Measurements from ENCODE around the gene TFCP2. TPM values are rescaled to one million over a fixed set of nuclear protein-coding genes. Genes with fewer than 3 reads are reported as not detected.

Gene TFCP2
- total RNA-seq, 1 donor from 2014 or later: 22.4 TPM

DNA sequence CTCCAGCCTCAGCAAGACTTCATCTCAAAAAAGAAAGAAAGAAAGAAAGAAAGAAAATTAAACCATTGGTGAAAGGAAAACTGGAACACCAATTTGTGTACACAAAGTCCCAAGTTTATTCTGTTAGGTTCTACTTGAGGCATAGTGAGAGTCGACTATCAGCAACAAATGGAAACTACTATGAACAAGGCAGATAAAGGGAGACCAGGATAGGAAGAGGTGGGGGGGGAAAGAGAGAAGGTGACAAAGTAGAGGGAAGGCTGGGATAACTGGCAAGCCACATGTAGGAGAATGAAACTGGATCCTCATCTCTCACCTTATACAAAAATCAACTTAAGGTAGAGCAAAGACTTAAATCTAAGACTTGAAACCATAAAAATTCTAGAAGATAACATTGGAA lies 25.6 kb downstream of the TFCP2 start:
- FAIRE-seq (no peak), DNase-seq (ENCODE audit: low read depth) (no peak)
- Histone ChIP-seq H3K9ac (ENCODE audit: low read length) (no peak overlapping the region), H3K4me2 (ENCODE audit: low read length) (no peak overlapping the region), H3K27ac (ENCODE audit: low read depth, low read length) (no peak overlapping the region), H3K4me3 (ENCODE audit: insufficient read depth, low read depth, low read length) (no peak overlapping the region), H3K79me2 (ENCODE audit: insufficient read depth, low read length) (peaks cover 57% of the 10 kb centered on the region), H2AFZ (ENCODE audit: low read depth, low read length) (no peak overlapping the region), H3K36me3 (ENCODE audit: insufficient read depth, low read length) (no peaks in the 10 kb centered on the region), H3K9me3 (ENCODE audit: insufficient read depth, low read depth, low read length) (no peaks in the 10 kb centered on the region), H3K4me1 (ENCODE audit: insufficient read depth, low read length) (no peaks in the 10 kb centered on the region), H3K27me3 (ENCODE audit: insufficient read depth, low read length) (no peaks in the 10 kb centered on the region), H4K20me1 (ENCODE audit: insufficient read depth, low read length) (peaks cover 51% of the 10 kb centered on the region)
- Mint-ChIP-seq H3K27me3 (ENCODE audit: low read depth, unreplicated experiment) (no peaks in the 10 kb centered on the region), H3K36me3 (ENCODE audit: low read depth, unreplicated experiment) (peaks cover 4% of the 10 kb centered on the region), H3K9me3 (ENCODE audit: unreplicated experiment) (no peaks in the 10 kb centered on the region), H3K4me3 (ENCODE audit: unreplicated experiment) (no peak overlapping the region), H3K27ac (ENCODE audit: unreplicated experiment) (no peak overlapping the region), H3K4me1 (ENCODE audit: low read depth, unreplicated experiment) (no peaks in the 10 kb centered on the region)
- TF ChIP-seq, protein P1, sequence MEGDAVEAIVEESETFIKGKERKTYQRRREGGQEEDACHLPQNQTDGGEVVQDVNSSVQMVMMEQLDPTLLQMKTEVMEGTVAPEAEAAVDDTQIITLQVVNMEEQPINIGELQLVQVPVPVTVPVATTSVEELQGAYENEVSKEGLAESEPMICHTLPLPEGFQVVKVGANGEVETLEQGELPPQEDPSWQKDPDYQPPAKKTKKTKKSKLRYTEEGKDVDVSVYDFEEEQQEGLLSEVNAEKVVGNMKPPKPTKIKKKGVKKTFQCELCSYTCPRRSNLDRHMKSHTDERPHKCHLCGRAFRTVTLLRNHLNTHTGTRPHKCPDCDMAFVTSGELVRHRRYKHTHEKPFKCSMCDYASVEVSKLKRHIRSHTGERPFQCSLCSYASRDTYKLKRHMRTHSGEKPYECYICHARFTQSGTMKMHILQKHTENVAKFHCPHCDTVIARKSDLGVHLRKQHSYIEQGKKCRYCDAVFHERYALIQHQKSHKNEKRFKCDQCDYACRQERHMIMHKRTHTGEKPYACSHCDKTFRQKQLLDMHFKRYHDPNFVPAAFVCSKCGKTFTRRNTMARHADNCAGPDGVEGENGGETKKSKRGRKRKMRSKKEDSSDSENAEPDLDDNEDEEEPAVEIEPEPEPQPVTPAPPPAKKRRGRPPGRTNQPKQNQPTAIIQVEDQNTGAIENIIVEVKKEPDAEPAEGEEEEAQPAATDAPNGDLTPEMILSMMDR (IDR thresholded peaks at IDR 0.05; ENCODE audit: insufficient read depth, low read depth, low read length): no peak
- no peak for TF ChIP-seq EZH2 (IDR thresholded peaks at IDR 0.05; ENCODE audit: insufficient read depth, low read length)

DNA sequence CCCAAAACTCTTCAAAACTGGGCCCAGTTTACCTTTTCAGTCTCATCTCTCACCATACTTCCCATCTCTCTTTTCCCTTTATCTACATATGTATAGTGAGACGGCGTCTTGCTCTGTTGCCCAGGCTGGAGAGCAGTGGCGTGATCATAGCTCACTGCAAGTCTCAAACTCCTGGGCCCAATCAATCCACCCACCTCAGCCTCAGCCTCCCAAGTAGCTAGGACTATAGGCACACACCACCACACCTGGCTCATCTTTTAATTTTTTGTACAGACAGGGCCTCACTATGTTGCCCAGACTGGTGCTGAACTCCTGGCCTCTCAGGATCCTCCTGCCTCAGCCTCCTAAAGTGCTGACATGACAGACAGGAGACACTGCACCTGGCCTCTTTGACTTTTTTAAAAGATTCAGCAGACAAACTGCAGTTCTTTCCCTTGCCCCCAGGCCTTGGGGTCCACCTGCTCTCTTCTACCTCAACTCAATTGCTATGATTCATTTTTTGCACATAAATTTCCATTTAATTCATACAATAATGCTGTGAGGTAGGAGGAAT lies 33.6 kb downstream of the TFCP2 start:
- no peak for TF ChIP-seq EZH2 (IDR thresholded peaks at IDR 0.05; ENCODE audit: insufficient read depth, low read length)
- TF ChIP-seq, protein P1 (IDR thresholded peaks at IDR 0.05; ENCODE audit: insufficient read depth, low read depth, low read length): no peak
- Histone ChIP-seq H3K27ac (ENCODE audit: low read depth, low read length) (no peak overlapping the region), H3K79me2 (ENCODE audit: insufficient read depth, low read length) (peaks cover 29% of the 10 kb centered on the region), H3K27me3 (ENCODE audit: insufficient read depth, low read length) (no peaks in the 10 kb centered on the region), H2AFZ (ENCODE audit: low read depth, low read length) (no peak overlapping the region), H3K4me3 (ENCODE audit: insufficient read depth, low read depth, low read length) (no peak overlapping the region), H4K20me1 (ENCODE audit: insufficient read depth, low read length) (peaks cover 27% of the 10 kb centered on the region), H3K9me3 (ENCODE audit: insufficient read depth, low read depth, low read length) (no peaks in the 10 kb centered on the region), H3K9ac (ENCODE audit: low read length) (no peak overlapping the region), H3K36me3 (ENCODE audit: insufficient read depth, low read length) (no peaks in the 10 kb centered on the region), H3K4me2 (ENCODE audit: low read length) (no peak overlapping the region), H3K4me1 (ENCODE audit: insufficient read depth, low read length) (no peaks in the 10 kb centered on the region)
- H3K4me3 Mint-ChIP-seq (ENCODE audit: unreplicated experiment): no peak overlapping the region
- DNase-seq (ENCODE audit: low read depth): no peak
- H3K27ac Mint-ChIP-seq (ENCODE audit: unreplicated experiment): no peak overlapping the region
- no peaks in the 10 kb centered on the region for H3K27me3 Mint-ChIP-seq (ENCODE audit: low read depth, unreplicated experiment)
- no peaks in the 10 kb centered on the region for H3K9me3 Mint-ChIP-seq (ENCODE audit: unreplicated experiment)
- peaks cover 3% of the 10 kb centered on the region for H3K36me3 Mint-ChIP-seq (ENCODE audit: low read depth, unreplicated experiment)
- no peak for FAIRE-seq
- no peaks in the 10 kb centered on the region for H3K4me1 Mint-ChIP-seq (ENCODE audit: low read depth, unreplicated experiment)

DNA sequence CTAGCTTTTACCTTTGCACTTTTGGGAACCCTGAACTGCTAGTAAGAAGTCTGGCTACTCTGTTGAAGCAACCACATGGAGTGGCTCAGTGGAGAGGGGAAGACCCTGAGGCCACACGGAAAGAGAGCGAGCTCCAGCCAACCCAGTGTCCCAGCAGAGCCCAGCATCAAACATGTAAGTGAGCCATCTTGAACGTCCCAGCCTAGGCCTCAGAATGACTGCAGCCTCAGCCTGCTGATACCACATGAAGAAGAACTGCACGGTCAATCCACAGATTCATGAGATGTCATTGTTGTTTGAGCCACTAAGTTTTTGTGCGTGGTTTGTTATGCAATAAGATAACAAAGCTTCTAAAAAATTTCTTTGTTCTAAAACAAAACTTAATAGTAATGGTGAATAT lies 40.2 kb downstream of the TFCP2 start:
- H3K4me1 Mint-ChIP-seq (ENCODE audit: low read depth, unreplicated experiment): no peaks in the 10 kb centered on the region
- Histone ChIP-seq H4K20me1 (ENCODE audit: insufficient read depth, low read length) (peaks cover 4% of the 10 kb centered on the region), H3K9ac (ENCODE audit: low read length) (no peak overlapping the region), H3K27me3 (ENCODE audit: insufficient read depth, low read length) (no peaks in the 10 kb centered on the region), H3K27ac (ENCODE audit: low read depth, low read length) (no peak overlapping the region), H3K36me3 (ENCODE audit: insufficient read depth, low read length) (no peaks in the 10 kb centered on the region), H3K4me2 (ENCODE audit: low read length) (no peak overlapping the region), H2AFZ (ENCODE audit: low read depth, low read length) (no peak overlapping the region), H3K9me3 (ENCODE audit: insufficient read depth, low read depth, low read length) (no peaks in the 10 kb centered on the region), H3K79me2 (ENCODE audit: insufficient read depth, low read length) (peaks cover under 1% of the 10 kb centered on the region), H3K4me3 (ENCODE audit: insufficient read depth, low read depth, low read length) (no peak overlapping the region), H3K4me1 (ENCODE audit: insufficient read depth, low read length) (no peaks in the 10 kb centered on the region)
- FAIRE-seq (no peak), DNase-seq (ENCODE audit: low read depth) (no peak)
- no peak overlapping the region for H3K4me3 Mint-ChIP-seq (ENCODE audit: unreplicated experiment)
- no peaks in the 10 kb centered on the region for H3K9me3 Mint-ChIP-seq (ENCODE audit: unreplicated experiment)
- H3K36me3 Mint-ChIP-seq (ENCODE audit: low read depth, unreplicated experiment): peaks cover 2% of the 10 kb centered on the region
- H3K27me3 Mint-ChIP-seq (ENCODE audit: low read depth, unreplicated experiment): no peaks in the 10 kb centered on the region
- TF ChIP-seq EZH2 (IDR thresholded peaks at IDR 0.05; ENCODE audit: insufficient read depth, low read length): no peak
- TF ChIP-seq, protein P1 (IDR thresholded peaks at IDR 0.05; ENCODE audit: insufficient read depth, low read depth, low read length): no peak
- H3K27ac Mint-ChIP-seq (ENCODE audit: unreplicated experiment): no peak overlapping the region

Data from astrocyte (in vitro differentiated cells and primary cell).